ENCODE measurements around the gene IRF6.
A peak's percentile ranks its signal among the peaks of the same experiment; 100 is the strongest.

Gene IRF6

GRCh38 chr1:209785592-209785991 lies 20.4 kb downstream of the IRF6 start:
- TF ChIP-seq CTCF (IDR thresholded peaks at IDR 0.05; ENCODE audit: low read depth, low read length, missing control alignments), result no peak
- H3K27me3 ChIP-seq (replicated peaks), result no peaks in the 10 kb centered on the region
- H3K27ac ChIP-seq, result no peak overlapping the region
- no peak for DNase-seq
- in situ Hi-C loops (cut with HindIII; ENCODE audit: low pct_ligation_motif_present, low sequenced_read_pairs), result no loop called here
- no peak overlapping the region for H3K4me3 ChIP-seq (ENCODE audit: low read depth, low read length)
- no peaks in the 10 kb centered on the region for H3K36me3 ChIP-seq (replicated peaks)

GRCh38 chr1:209784265-209785169 lies 21.4 kb downstream of the IRF6 start, which contains the start of gene C1orf74:
Gene C1orf74, minus strand, starts transcription at chr1:209784559. Its CDS starts 925 bp downstream, at chr1:209783634.
- peak within 1 kb of the TSS; percentile 80 for H3K4me3 ChIP-seq (ENCODE audit: low read depth, low read length)
- no peaks in the 10 kb centered on the region for H3K36me3 ChIP-seq (replicated peaks)
- no peak for TF ChIP-seq CTCF (IDR thresholded peaks at IDR 0.05; ENCODE audit: low read depth, low read length, missing control alignments)
- no peaks in the 10 kb centered on the region for H3K27me3 ChIP-seq (replicated peaks)
- DNase-seq, result peak; percentile 97
- peak within 1 kb of the TSS; percentile 73 for H3K27ac ChIP-seq
- in situ Hi-C loops (cut with HindIII; ENCODE audit: low pct_ligation_motif_present, low sequenced_read_pairs), result no loop called here

- H3K36me3 ChIP-seq (replicated peaks), result no peaks in the 10 kb centered on the region
- no peak for DNase-seq
- no peak for TF ChIP-seq CTCF (IDR thresholded peaks at IDR 0.05; ENCODE audit: low read depth, low read length, missing control alignments)
- H3K27me3 ChIP-seq (replicated peaks), result no peaks in the 10 kb centered on the region
- in situ Hi-C loops (cut with HindIII; ENCODE audit: low pct_ligation_motif_present, low sequenced_read_pairs), result no loop called here
- H3K27ac ChIP-seq, result no peak overlapping the region
- peak overlapping the region; percentile 80 for H3K4me3 ChIP-seq (ENCODE audit: low read depth, low read length)
These were observed 22.6 kb downstream of the IRF6 start for GRCh38 chr1:209783386-209783785.

GRCh38 chr1:209780268-209780667 lies 25.7 kb downstream of the IRF6 start:
- H3K27ac ChIP-seq, result no peak overlapping the region
- no peak for TF ChIP-seq CTCF (IDR thresholded peaks at IDR 0.05; ENCODE audit: low read depth, low read length, missing control alignments)
- H3K4me3 ChIP-seq (ENCODE audit: low read depth, low read length), result no peak overlapping the region
- H3K27me3 ChIP-seq (replicated peaks), result no peaks in the 10 kb centered on the region
- H3K36me3 ChIP-seq (replicated peaks), result no peaks in the 10 kb centered on the region
- in situ Hi-C loops (cut with HindIII; ENCODE audit: low pct_ligation_motif_present, low sequenced_read_pairs), result no loop called here
- DNase-seq, result no peak

- Histone ChIP-seq H3K27ac (no peak overlapping the region), H3K36me3 (replicated peaks) (no peaks in the 10 kb centered on the region), H3K4me3 (ENCODE audit: low read depth, low read length) (no peak overlapping the region), H3K27me3 (replicated peaks) (no peaks in the 10 kb centered on the region)
- in situ Hi-C loops (cut with HindIII; ENCODE audit: low pct_ligation_motif_present, low sequenced_read_pairs), result no loop called here
- no peak for TF ChIP-seq CTCF (IDR thresholded peaks at IDR 0.05; ENCODE audit: low read depth, low read length, missing control alignments)
- no peak for DNase-seq
These were observed 27.8 kb downstream of the IRF6 start for GRCh38 chr1:209778102-209778501.

Measured in brain microvascular endothelial cell (primary cell).